H1 (cell line): ENCODE measurements around the gene SLC9C1. TPM values are rescaled to one million over a fixed set of nuclear protein-coding genes. Genes with fewer than 3 reads are reported as not detected.
A peak's percentile ranks its signal among the peaks of the same experiment; 100 is the strongest.

Source experiments
- CTCF ChIA-PET: fragments of 300-600 bp; sonication (Branson Sonifier 250); formaldehyde crosslinking; loops from one replicate; lab custom pipeline; 2021; ENCODE audit not compliant: partially characterized antibody; lab: Charles Lee
- POLR2A ChIA-PET: fragments of 300-600 bp; sonication (Branson Sonifier 250); formaldehyde crosslinking; loops from one replicate; lab custom pipeline; 2021; ENCODE audit warnings: inconsistent platforms; ENCODE audit not compliant: partially characterized antibody; lab: Charles Lee
- DNase-seq, 2 experiments: peaks; one replicate each; pipeline versions ENCODE4 v3.0.0 to v3.0.0-alpha.2; 2010 to 2022; ENCODE audit warnings: low spot score in 2 of 2, low read depth in 1 of 2, mixed read lengths in 1 of 2
- FAIRE-seq: peaks from 2 replicates; lab custom pipeline; 2011; peaks lifted over from hg19 to GRCh38; lab: Jason Lieb, UNC
- H2AFZ ChIP-seq: 2 replicates; pipeline ENCODE4 v1.8.1; 2012; ENCODE audit warnings: low read length, inconsistent platforms
- H2AK5ac ChIP-seq: 2 replicates; pipeline ENCODE4 v1.6.1; 2013; ENCODE audit warnings: low read depth, low read length
- H2BK120ac ChIP-seq: replicated peaks from 2 replicates; pipeline ENCODE3; 2013; ENCODE audit warnings: low read depth, low read length, inconsistent platforms
- H2BK12ac ChIP-seq: 2 replicates; pipeline ENCODE4 v1.6.1; 2013; ENCODE audit warnings: low read depth, low read length
- H2BK15ac ChIP-seq: 2 replicates; pipeline ENCODE4 v1.6.1; 2013; ENCODE audit warnings: low read length
- H2BK20ac ChIP-seq: 2 replicates; pipeline ENCODE4 v1.6.1; 2013; ENCODE audit warnings: low read length
- H2BK5ac ChIP-seq: 2 replicates; pipeline ENCODE4 v1.6.1; 2013; ENCODE audit warnings: low read depth, low read length
- H3K14ac ChIP-seq: 2 replicates; pipeline ENCODE4 v1.6.1; 2013; ENCODE audit warnings: inconsistent platforms; ENCODE audit not compliant: insufficient read length
- H3K18ac ChIP-seq: 2 replicates; pipeline ENCODE4 v1.6.1; 2013; ENCODE audit warnings: low read length; ENCODE audit errors: extremely low read depth
- H3K23ac ChIP-seq: 2 replicates; pipeline ENCODE4 v1.6.1; 2013; ENCODE audit warnings: inconsistent platforms; ENCODE audit not compliant: insufficient read length
- H3K23me2 ChIP-seq: 2 replicates; pipeline ENCODE4 v1.6.1; 2013; ENCODE audit warnings: low read depth, low read length
- H3K27ac ChIP-seq: 2 replicates; pipeline ENCODE4 v1.6.1; 2011; ENCODE audit warnings: low read depth, low read length, inconsistent platforms
- H3K27me3 ChIP-seq, 4 experiments: replicated peaks in 1 of 4; 1 replicate in 1 of 4; 2 replicates in 3 of 4; pipeline versions ENCODE4 v1.6.1 to v1.8.1; 2011 to 2013; ENCODE audit warnings: low read length in 3 of 4, mild to moderate bottlenecking in 3 of 4, inconsistent platforms in 2 of 4, mixed read lengths in 2 of 4, moderate library complexity in 1 of 4; ENCODE audit not compliant: control insufficient read depth in 3 of 4, insufficient read depth in 3 of 4; ENCODE audit errors: extremely low read depth in 1 of 4
- H3K36me3 ChIP-seq, 4 experiments: 2 replicates each; pipeline versions ENCODE4 v1.6.1 to v1.8.1; 2011 to 2013; ENCODE audit warnings: mild to moderate bottlenecking in 4 of 4, low read length in 3 of 4, moderate library complexity in 2 of 4, control low read depth in 1 of 4, inconsistent platforms in 1 of 4; ENCODE audit not compliant: insufficient read depth in 4 of 4, control insufficient read depth in 2 of 4
- H3K4ac ChIP-seq: replicated peaks from 2 replicates; pipeline ENCODE3; 2013; ENCODE audit warnings: low read length, low read depth, mixed read lengths, inconsistent platforms; ENCODE audit not compliant: insufficient read length
- H3K4me1 ChIP-seq, 4 experiments: replicated peaks in 1 of 4; 1 replicate in 1 of 4; 2 replicates in 3 of 4; pipeline versions ENCODE4 v1.6.1 to v1.8.1; 2011 to 2013; ENCODE audit warnings: low read length in 3 of 4, inconsistent platforms in 2 of 4, mixed read lengths in 1 of 4; ENCODE audit not compliant: insufficient read depth in 4 of 4, control insufficient read depth in 3 of 4
- H3K4me2 ChIP-seq, 2 experiments: 2 replicates each; pipeline versions ENCODE4 v1.6.1 to v1.8.1; 2011 to 2013; ENCODE audit warnings: low read depth in 2 of 2, low read length in 2 of 2, control low read depth in 1 of 2, inconsistent platforms in 1 of 2, mild to moderate bottlenecking in 1 of 2; ENCODE audit not compliant: insufficient read depth in 1 of 2
- H3K4me3 ChIP-seq, 4 experiments: fragments of 200-600, 300-600 bp in 1 of 4; sonication (generic), shearing (Covaris generic), sonication (Bioruptor Twin) in 1 of 4; 2 replicates each; pipeline versions ENCODE4 v1.5.1 to v1.8.1; 2011 to 2016; ENCODE audit warnings: low read length in 4 of 4, low read depth in 3 of 4, control low read depth in 2 of 4, inconsistent platforms in 2 of 4, mild to moderate bottlenecking in 2 of 4, mixed read lengths in 1 of 4, moderate library complexity in 1 of 4; ENCODE audit not compliant: insufficient read depth in 2 of 4; ENCODE audit errors: extremely low read depth in 1 of 4
- H3K56ac ChIP-seq: replicated peaks from 2 replicates; pipeline ENCODE3; 2013; ENCODE audit warnings: low read depth, mild to moderate bottlenecking, mixed read lengths, low read length, inconsistent platforms; ENCODE audit not compliant: insufficient read length
- H3K79me1 ChIP-seq: 2 replicates; pipeline ENCODE4 v1.6.1; 2013; ENCODE audit warnings: low read depth, low read length, control low read depth
- H3K79me2 ChIP-seq, 2 experiments: 2 replicates each; pipeline versions ENCODE4 v1.6.1 to v1.8.1; 2012 to 2013; ENCODE audit warnings: low read length in 2 of 2, mild to moderate bottlenecking in 2 of 2, inconsistent platforms in 1 of 2; ENCODE audit not compliant: insufficient read depth in 2 of 2, control insufficient read depth in 1 of 2
- H3K9ac ChIP-seq, 4 experiments: replicated peaks in 1 of 4; 1 replicate in 1 of 4; 2 replicates in 3 of 4; pipeline versions ENCODE4 v1.6.1 to v1.8.1; 2011 to 2013; ENCODE audit warnings: low read depth in 3 of 4, low read length in 3 of 4, control low read depth in 2 of 4, mild to moderate bottlenecking in 2 of 4, moderate library complexity in 2 of 4, inconsistent platforms in 1 of 4; ENCODE audit errors: extremely low read depth in 1 of 4
- H3K9me3 ChIP-seq, 2 experiments: 2 replicates each; pipeline versions ENCODE4 v1.6.1 to v1.8.1; 2012 to 2013; ENCODE audit warnings: mild to moderate bottlenecking in 2 of 2, moderate library complexity in 2 of 2, control low read depth in 1 of 2, inconsistent platforms in 1 of 2, low read depth in 1 of 2, low read length in 1 of 2, mixed read lengths in 1 of 2; ENCODE audit not compliant: insufficient read depth in 2 of 2
- H4K20me1 ChIP-seq, 2 experiments: replicated peaks in 1 of 2; 2 replicates each; pipeline versions ENCODE3 to v1.8.1; 2011 to 2013; ENCODE audit warnings: inconsistent platforms in 2 of 2, low read length in 2 of 2, mild to moderate bottlenecking in 1 of 2; ENCODE audit not compliant: insufficient read depth in 2 of 2, control insufficient read depth in 1 of 2
- H4K5ac ChIP-seq: 2 replicates; pipeline ENCODE4 v1.6.1; 2013; ENCODE audit warnings: low read length, low read depth, mixed read lengths, inconsistent platforms; ENCODE audit not compliant: insufficient read length
- H4K8ac ChIP-seq: 2 replicates; pipeline ENCODE4 v1.8.0; 2013; ENCODE audit warnings: mild to moderate bottlenecking, moderate library complexity, low read length, inconsistent platforms; ENCODE audit not compliant: insufficient read depth; ENCODE audit errors: extremely low read depth
- H4K91ac ChIP-seq: replicated peaks from 2 replicates; pipeline ENCODE3; 2013; ENCODE audit warnings: low read length, mixed read lengths, inconsistent platforms; ENCODE audit not compliant: insufficient read length
- BRCA1 ChIP-seq: IDR thresholded peaks from 2 replicates; pipeline ENCODE4 v1.6.1; 2012; ENCODE audit warnings: low read depth, low read length, improper control_type of control experiment
- CBX8 ChIP-seq: fragments of 300-800, 300-1000 bp; sonication (generic); IDR thresholded peaks from 2 replicates; pipeline ENCODE4 v1.7.1; 2016; ENCODE audit warnings: low read depth, low read length, borderline replicate concordance
- CEBPB ChIP-seq: IDR thresholded peaks from 2 replicates; pipeline ENCODE4 v1.6.1; 2012; ENCODE audit warnings: low read depth, low read length
- CHD2 ChIP-seq: IDR thresholded peaks from 2 replicates; pipeline ENCODE4 v1.6.1; 2012; ENCODE audit warnings: low read length, improper control_type of control experiment
- JUN ChIP-seq: IDR thresholded peaks from 2 replicates; pipeline ENCODE4 v1.6.1; 2011; ENCODE audit warnings: low read depth, mild to moderate bottlenecking, improper control_type of control experiment, low read length
- KDM1A ChIP-seq: fragments of 200-600, 300-600 bp; sonication (generic); IDR thresholded peaks from 2 replicates; pipeline ENCODE4 v1.7.1; 2016; ENCODE audit warnings: mild to moderate bottlenecking, low read length, borderline replicate concordance
- KDM4A ChIP-seq: IDR thresholded peaks from one replicate; pipeline ENCODE4 v1.7.1; 2012; ENCODE audit warnings: low read depth, mild to moderate bottlenecking, moderate library complexity, low read length, inconsistent platforms; ENCODE audit not compliant: severe bottlenecking
- MAFK ChIP-seq: IDR thresholded peaks from 2 replicates; pipeline ENCODE4 v1.6.1; 2012; ENCODE audit warnings: low read depth, mild to moderate bottlenecking, improper control_type of control experiment, low read length
- SP1 ChIP-seq: IDR thresholded peaks from 2 replicates; pipeline ENCODE4 v1.6.1; 2011; ENCODE audit warnings: low read depth, low read length
- TAF1 ChIP-seq: IDR thresholded peaks from 2 replicates; pipeline ENCODE4 v1.6.1; 2011; ENCODE audit warnings: mild to moderate bottlenecking, low read depth, low read length
- TBP ChIP-seq: IDR thresholded peaks from 2 replicates; pipeline ENCODE4 v1.6.1; 2011; ENCODE audit warnings: low read depth, low read length, improper control_type of control experiment
- WGBS, 2 experiments: shearing (Covaris generic) in 1 of 2; methylation state at CpG; one replicate each; pipeline versions ENCODE4 v1.1.6 to v1.1.7; 2013 to 2015; ENCODE audit warnings: low lambda C conversion rate in 2 of 2, mixed read lengths in 2 of 2, inconsistent platforms in 1 of 2, low coverage in 1 of 2, missing lambda C conversion rate in 1 of 2; ENCODE audit not compliant: insufficient replicate concordance in 2 of 2, insufficient coverage in 1 of 2, insufficient read length in 1 of 2; ENCODE audit errors: extremely low coverage in 1 of 2, missing lambda C conversion rate in 1 of 2; 5-methylcytosine and 5-hydroxymethylcytosine counted together
- polyA plus RNA-seq, 7 experiments: library from polyadenylated mRNA; depleted of rRNA in 3 of 7; stranded (reverse) in 5 of 7; unstranded in 2 of 7; fragments of >200 nt in 5 of 7; fragments of 200-250 nt in 2 of 7; gene quantifications; 1 replicate in 5 of 7; 2 replicates in 1 of 7; 4 replicates in 1 of 7; pipeline versions ENCODE4 v1.2.1 to v1.2.3, GENCODE V29; 2011 to 2013; ENCODE audit warnings: missing spikeins in 2 of 7, mixed read lengths in 2 of 7
- total RNA-seq: library from RNA; stranded (reverse); fragmentation: NEBNext Ultra II Directional; extraction: Animal tissue kit (Norgen Biotek cat#: 25700); gene quantifications from 2 replicates; pipeline ENCODE4 v1.2.1, GENCODE V29; 2021
- TF ChIP-seq, protein P1 (sequence below): IDR thresholded peaks from 2 replicates; pipeline ENCODE4 v1.6.1; 2012; ENCODE audit warnings: inconsistent platforms
- TF ChIP-seq, protein P2 (sequence below): IDR thresholded peaks from 2 replicates; pipeline ENCODE4 v1.6.1; 2012; ENCODE audit warnings: inconsistent platforms
- TF ChIP-seq, protein P3 (sequence below): IDR thresholded peaks from 2 replicates; pipeline ENCODE4 v1.6.1; 2011; ENCODE audit warnings: low read length, improper control_type of control experiment

SLC9C1 gene
- total and polyA plus RNA-seq, 2 of the 8 experiments (the other 6 are each of a cell fraction or from before 2014, with no cell fraction given) = 0.15 to 0.24 TPM

DNA sequence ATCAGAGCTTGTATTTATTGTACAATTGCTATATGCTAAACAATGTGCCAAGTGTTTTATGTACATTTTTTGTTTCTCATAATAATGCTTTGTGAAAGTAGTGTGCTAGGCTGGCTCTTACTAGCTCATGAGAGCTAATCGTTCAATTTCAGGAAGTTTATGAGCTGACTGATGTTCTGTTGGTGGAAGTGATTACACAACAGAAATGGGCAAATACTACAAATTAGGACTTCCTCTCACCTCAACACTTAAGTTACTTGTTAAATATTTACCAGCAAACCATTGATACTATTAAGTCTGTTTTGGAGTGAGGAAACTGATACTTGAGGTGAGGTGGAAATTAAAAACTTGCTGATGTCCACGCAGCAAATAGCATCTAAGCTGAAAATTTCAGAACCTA lies 32.3 kb downstream of the SLC9C1 start:
- Histone ChIP-seq H2BK120ac (no peak overlapping the region), H2AK5ac (no peak overlapping the region), H3K79me2 (no peaks in the 10 kb centered on the region), H3K4me1 (no peaks in the 10 kb centered on the region), H3K56ac (no peak overlapping the region), H3K4me3 (no peak overlapping the region), H3K79me1 (no peaks in the 10 kb centered on the region), H3K27ac (no peak overlapping the region), H3K36me3 (no peaks in the 10 kb centered on the region), H3K4ac (no peak overlapping the region), H2AFZ (0 out of 2 replicates have a peak overlapping the region, but pooled peaks have one; percentile 23), H3K18ac (no peak overlapping the region), H4K20me1 (no peaks in the 10 kb centered on the region), H3K9ac (no peak overlapping the region), H2BK12ac (no peak overlapping the region), H3K27me3 (no peaks in the 10 kb centered on the region), H4K8ac (no peak overlapping the region), H4K91ac (no peak overlapping the region), H2BK15ac (no peak overlapping the region), H2BK5ac (no peak overlapping the region), H3K9me3 (no peaks in the 10 kb centered on the region), H3K4me2 (no peak overlapping the region), H2BK20ac (no peak overlapping the region), H3K23me2 (no peaks in the 10 kb centered on the region), H4K5ac (no peak overlapping the region), H3K23ac (no peak overlapping the region), H3K14ac (no peak overlapping the region)
- ChIA-PET POLR2A (no interaction called here), CTCF (interaction anchor here (1.2 to 1.5 kb wide), 2 partner anchors 12 to 150 kb away, joined by 3 to 4 read pairs; no protein-coding TSS in a partner anchor)
- FAIRE-seq (peak; percentile 32), DNase-seq (no peak)
- WGBS, 2 experiments = 90% methylated on average over 2 of the region's 2 CpGs; no CpG with 5 or more reads in 1 of the 2 experiments
- TF ChIP-seq, protein P1, sequence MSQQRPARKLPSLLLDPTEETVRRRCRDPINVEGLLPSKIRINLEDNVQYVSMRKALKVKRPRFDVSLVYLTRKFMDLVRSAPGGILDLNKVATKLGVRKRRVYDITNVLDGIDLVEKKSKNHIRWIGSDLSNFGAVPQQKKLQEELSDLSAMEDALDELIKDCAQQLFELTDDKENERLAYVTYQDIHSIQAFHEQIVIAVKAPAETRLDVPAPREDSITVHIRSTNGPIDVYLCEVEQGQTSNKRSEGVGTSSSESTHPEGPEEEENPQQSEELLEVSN = no peak
- TF ChIP-seq, protein P2, sequence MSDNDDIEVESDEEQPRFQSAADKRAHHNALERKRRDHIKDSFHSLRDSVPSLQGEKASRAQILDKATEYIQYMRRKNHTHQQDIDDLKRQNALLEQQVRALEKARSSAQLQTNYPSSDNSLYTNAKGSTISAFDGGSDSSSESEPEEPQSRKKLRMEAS = no peak
- TF ChIP-seq KDM4A (no peak), TBP (no peak), MAFK (no peak), CEBPB (no peak), TAF1 (no peak), CHD2 (no peak), SP1 (no peak), CBX8 (no peak), JUN (no peak), KDM1A (no peak), BRCA1 (no peak)
- TF ChIP-seq, protein P3, sequence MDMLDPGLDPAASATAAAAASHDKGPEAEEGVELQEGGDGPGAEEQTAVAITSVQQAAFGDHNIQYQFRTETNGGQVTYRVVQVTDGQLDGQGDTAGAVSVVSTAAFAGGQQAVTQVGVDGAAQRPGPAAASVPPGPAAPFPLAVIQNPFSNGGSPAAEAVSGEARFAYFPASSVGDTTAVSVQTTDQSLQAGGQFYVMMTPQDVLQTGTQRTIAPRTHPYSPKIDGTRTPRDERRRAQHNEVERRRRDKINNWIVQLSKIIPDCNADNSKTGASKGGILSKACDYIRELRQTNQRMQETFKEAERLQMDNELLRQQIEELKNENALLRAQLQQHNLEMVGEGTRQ = no peak
